SK-N-MC (cell line): ENCODE data around the gene ABCA10.

Experiments
- EZH2 ChIP-seq: fragments of 200-600 bp; sonication (generic); IDR thresholded peaks from one replicate; pipeline ENCODE4 v1.6.1; 2017; ENCODE audit warnings: antibody characterized with exemption
- FOXP2 ChIP-seq: optimal IDR thresholded peaks from 2 replicates; pipeline ENCODE3; 2011; ENCODE audit warnings: mild to moderate bottlenecking, moderate library complexity; ENCODE audit not compliant: insufficient read depth; ENCODE audit errors: extremely low read length, control extremely low read depth
- POLR2AphosphoS5 ChIP-seq: IDR thresholded peaks from 2 replicates; pipeline ENCODE4 v1.6.1; 2012; ENCODE audit warnings: mild to moderate bottlenecking, low read depth, low read length, borderline replicate concordance

- TF ChIP-seq EZH2 (no peak), POLR2AphosphoS5 (no peak), FOXP2 (no peak)
Measured at GRCh38 chr17:69188796-69189195, 39.8 kb downstream of the ABCA10 start.
